Vagina (tissue), 2 donors: ENCODE results near the gene CCDC170. TPM values are rescaled to one million over a fixed set of nuclear protein-coding genes. Genes with fewer than 3 reads are reported as not detected.
"Not testable (repeated sequence)": the region's sequence is repeated elsewhere in the genome, so short reads cannot be mapped to it uniquely, and the experiment has no call there.

Experiments
- DNase-seq, 2 donors: peaks; one replicate each; pipeline ENCODE4 v3.0.0-alpha.2; 2017; ENCODE audit errors: extremely low spot score in 2 of 2
- H3K27ac ChIP-seq: fragments of 200-600 bp; sonication (generic); one replicate; pipeline ENCODE4 v1.5.1; 2019
- H3K27me3 ChIP-seq: fragments of 200-600 bp; sonication (generic); one replicate; pipeline ENCODE4 v1.5.1; 2019
- H3K36me3 ChIP-seq, 2 donors: fragments of 200-600 bp; sonication (generic); one replicate each; pipeline ENCODE4 v1.5.1; 2017 to 2019
- H3K4me1 ChIP-seq: fragments of 200-600 bp; sonication (generic); one replicate; pipeline ENCODE4 v1.5.1; 2019
- H3K4me3 ChIP-seq, 2 donors: fragments of 200-600 bp; sonication (generic); 1 replicate in 1 of 2; 2 replicates in 1 of 2; pipeline ENCODE4 v1.5.1; 2016 to 2019
- H3K9me3 ChIP-seq: fragments of 200-600 bp; sonication (generic); one replicate; pipeline ENCODE4 v1.5.1; 2019
- POLR2A ChIP-seq, 2 donors: fragments of 450-650 bp; IDR thresholded peaks; one replicate each; pipeline ENCODE4 v1.6.1; 2017; ENCODE audit warnings: antibody characterized with exemption in 2 of 2, mild to moderate bottlenecking in 2 of 2, moderate library complexity in 2 of 2
- POLR2AphosphoS5 ChIP-seq, 2 donors: sonication (generic); formaldehyde crosslinking; IDR thresholded peaks; one replicate each; pipeline ENCODE4 v1.9.0; 2017; ENCODE audit warnings: antibody characterized with exemption in 2 of 2, mild to moderate bottlenecking in 2 of 2, low read depth in 1 of 2; ENCODE audit not compliant: insufficient read depth in 1 of 2
- intact Hi-C: fragments of 100-400 bp; cut with DNase I; formaldehyde crosslinking; loops from one replicate; pipeline ENCODE4 v1.15.1; 2023
- total RNA-seq: library from RNA; depleted of rRNA; stranded (reverse); fragments of >200 nt; gene quantifications from one replicate; pipeline ENCODE4 v1.2.3, GENCODE V29; 2016
- TF ChIP-seq, protein P1 (sequence below), 3 experiments: fragments of 450-650 bp in 2 of 3; fragments of 200-600 bp in 1 of 3; sonication (generic) in 1 of 3; IDR thresholded peaks; one replicate each; pipeline ENCODE4 v1.5.1; 2017 to 2019; ENCODE audit warnings: antibody characterized with exemption in 3 of 3, mild to moderate bottlenecking in 2 of 3, moderate library complexity in 2 of 3

The CCDC170 gene
- total RNA-seq, 1 donor from 2014 or later = 2.0 TPM

DNA sequence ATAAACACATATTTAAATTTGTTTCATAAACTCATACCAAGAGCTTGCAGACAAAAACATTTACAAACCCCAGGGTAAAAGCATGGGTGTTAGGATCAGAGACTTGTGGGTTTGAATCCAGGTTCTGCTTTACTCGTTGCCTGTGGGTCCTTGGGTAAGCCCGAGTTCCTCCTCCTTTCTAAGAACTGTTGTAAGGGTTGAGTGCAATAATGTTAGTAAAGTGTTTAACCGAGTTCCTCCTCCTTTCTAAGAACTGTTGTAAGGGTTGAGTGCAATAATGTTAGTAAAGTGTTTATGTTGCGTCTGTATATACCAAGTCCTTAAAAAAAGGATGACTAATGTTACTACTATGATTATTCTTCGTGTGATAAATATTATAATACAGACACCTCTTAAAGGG is 18.7 kb downstream of the CCDC170 start:
- intact Hi-C loops = no loop called here
- Histone ChIP-seq H3K9me3 (no peaks in the 10 kb centered on the region), H3K4me1 (no peaks in the 10 kb centered on the region), H3K27ac (no peak overlapping the region), H3K36me3 (no peaks in the 10 kb centered on the region), H3K4me3 (no peak overlapping the region), H3K27me3 (no peaks in the 10 kb centered on the region)
- TF ChIP-seq POLR2AphosphoS5 (IDR thresholded peaks at IDR 0.05; ENCODE audit: insufficient read depth in 1 of 2, low read depth in 1 of 2) (no peak), POLR2A (IDR thresholded peaks at IDR 0.05) (no peak)
- TF ChIP-seq, protein P1, sequence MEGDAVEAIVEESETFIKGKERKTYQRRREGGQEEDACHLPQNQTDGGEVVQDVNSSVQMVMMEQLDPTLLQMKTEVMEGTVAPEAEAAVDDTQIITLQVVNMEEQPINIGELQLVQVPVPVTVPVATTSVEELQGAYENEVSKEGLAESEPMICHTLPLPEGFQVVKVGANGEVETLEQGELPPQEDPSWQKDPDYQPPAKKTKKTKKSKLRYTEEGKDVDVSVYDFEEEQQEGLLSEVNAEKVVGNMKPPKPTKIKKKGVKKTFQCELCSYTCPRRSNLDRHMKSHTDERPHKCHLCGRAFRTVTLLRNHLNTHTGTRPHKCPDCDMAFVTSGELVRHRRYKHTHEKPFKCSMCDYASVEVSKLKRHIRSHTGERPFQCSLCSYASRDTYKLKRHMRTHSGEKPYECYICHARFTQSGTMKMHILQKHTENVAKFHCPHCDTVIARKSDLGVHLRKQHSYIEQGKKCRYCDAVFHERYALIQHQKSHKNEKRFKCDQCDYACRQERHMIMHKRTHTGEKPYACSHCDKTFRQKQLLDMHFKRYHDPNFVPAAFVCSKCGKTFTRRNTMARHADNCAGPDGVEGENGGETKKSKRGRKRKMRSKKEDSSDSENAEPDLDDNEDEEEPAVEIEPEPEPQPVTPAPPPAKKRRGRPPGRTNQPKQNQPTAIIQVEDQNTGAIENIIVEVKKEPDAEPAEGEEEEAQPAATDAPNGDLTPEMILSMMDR (IDR thresholded peaks at IDR 0.05) = no peak
- DNase-seq = no peak

DNA sequence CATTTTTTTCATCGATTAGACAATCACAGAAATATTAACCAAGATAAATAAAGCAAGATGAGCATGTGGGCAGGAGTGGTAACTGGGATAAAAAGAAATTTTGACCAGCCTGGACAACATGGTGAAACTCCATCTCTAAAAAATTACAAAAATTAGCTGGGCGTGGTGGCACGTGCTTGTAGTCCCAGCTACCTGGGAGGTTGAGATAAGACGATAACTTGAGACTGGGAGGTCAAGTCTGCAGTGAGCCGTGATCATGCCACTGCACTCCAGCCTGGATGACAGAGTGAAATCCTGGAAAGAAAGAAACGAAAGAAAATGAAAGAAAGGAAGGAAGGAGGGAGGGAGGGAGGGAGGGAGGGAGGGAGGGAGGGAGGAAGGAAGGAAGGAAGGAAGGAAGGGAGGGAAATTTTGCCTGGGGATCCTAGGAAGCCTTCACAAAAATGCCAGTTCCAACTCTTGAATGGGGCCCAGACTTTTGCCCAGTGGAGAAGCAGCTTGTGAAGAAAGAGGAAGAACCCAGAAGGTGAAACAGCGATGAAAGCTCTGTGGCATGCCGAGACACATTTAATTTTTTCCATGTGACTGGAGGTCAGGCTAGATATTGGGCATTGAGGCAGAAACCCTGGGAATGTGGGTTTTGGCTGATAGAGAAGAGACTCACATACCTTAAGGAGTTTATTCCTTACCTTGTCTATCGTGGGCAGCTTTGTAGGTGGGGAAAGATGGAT is 20.3 kb downstream of the CCDC170 start:
- Histone ChIP-seq H3K4me3 (no peak overlapping the region), H3K27ac (no peak overlapping the region), H3K36me3 (no peaks in the 10 kb centered on the region), H3K4me1 (no peaks in the 10 kb centered on the region), H3K27me3 (no peaks in the 10 kb centered on the region), H3K9me3 (no peaks in the 10 kb centered on the region)
- intact Hi-C loops = no loop called here
- DNase-seq = no peak
- TF ChIP-seq POLR2AphosphoS5 (IDR thresholded peaks at IDR 0.05; ENCODE audit: insufficient read depth in 1 of 2, low read depth in 1 of 2) (no peak), POLR2A (IDR thresholded peaks at IDR 0.05) (no peak)
- TF ChIP-seq, protein P1 (IDR thresholded peaks at IDR 0.05) = no peak

DNA sequence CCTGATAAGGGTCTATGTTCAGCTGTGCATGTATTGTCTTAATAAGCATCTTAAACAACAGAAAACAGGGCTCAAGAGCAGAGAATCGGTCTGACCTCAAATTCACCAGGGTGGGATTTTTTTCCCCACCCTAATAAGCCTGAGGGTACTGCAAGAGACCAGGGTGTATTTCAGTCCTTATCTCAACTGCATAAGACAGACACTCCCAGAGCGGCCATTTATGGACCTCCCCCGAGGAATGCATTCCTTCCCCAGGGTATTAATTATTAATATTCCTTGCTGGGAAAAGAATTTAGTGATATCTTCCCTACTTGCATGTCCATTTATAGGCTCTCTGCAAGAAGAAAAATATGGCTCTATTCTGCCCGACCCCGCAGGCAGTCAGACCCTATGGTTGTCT is 25.2 kb downstream of the CCDC170 start:
- H3K9me3 ChIP-seq, H3K4me3 ChIP-seq, H3K4me1 ChIP-seq, DNase-seq, intact Hi-C loops, H3K36me3 ChIP-seq, H3K27ac ChIP-seq, H3K27me3 ChIP-seq: not testable (repeated sequence)

DNA sequence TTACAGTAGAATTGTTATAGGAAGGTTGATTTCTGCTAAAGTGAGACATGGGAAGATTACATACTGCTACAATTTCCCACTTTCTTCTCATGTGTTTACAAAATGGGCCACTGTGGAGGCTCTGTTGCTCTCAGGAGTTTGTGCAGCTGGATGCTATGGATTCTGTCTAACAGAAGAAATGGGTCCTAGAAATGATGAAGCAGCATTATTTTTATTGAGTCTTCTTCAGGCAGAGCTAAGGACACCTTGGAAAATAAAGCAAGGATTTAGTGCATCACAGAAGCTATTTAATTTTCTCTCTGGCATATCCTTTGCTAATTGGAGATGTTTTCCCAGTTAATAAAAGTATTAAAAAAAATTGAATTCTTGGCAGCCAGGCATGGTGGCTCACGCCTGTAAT is 29.2 kb downstream of the CCDC170 start:
- Histone ChIP-seq H3K4me1 (no peaks in the 10 kb centered on the region), H3K4me3 (no peak overlapping the region), H3K27ac (no peak overlapping the region), H3K9me3 (peaks cover 4% of the 10 kb centered on the region), H3K36me3 (no peaks in the 10 kb centered on the region), H3K27me3 (no peaks in the 10 kb centered on the region)
- no peak for DNase-seq
- TF ChIP-seq, protein P1 (IDR thresholded peaks at IDR 0.05) = no peak
- TF ChIP-seq POLR2A (IDR thresholded peaks at IDR 0.05) (no peak), POLR2AphosphoS5 (IDR thresholded peaks at IDR 0.05; ENCODE audit: insufficient read depth in 1 of 2, low read depth in 1 of 2) (no peak)
- intact Hi-C loops = no loop called here

DNA sequence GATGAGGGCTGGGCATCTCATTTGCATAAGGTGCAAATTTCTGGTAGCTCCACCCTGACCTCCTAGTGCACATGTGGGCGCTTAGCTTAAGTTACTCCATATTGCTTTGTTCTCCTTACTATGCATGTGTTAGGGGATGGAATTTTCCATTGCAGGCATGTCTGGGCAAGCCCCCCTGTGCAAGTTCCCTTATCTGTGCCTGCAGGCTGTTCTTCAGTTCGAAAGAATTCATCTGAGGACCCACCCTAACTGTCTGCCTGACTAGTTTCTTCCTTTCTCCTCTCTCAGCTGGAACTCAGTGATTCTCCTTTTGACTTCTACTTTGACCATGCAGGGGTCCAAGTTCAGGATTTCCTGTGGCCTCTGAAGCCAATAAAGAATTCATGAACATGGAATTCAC is 30.2 kb downstream of the CCDC170 start:
- no peak overlapping the region for H3K27ac ChIP-seq
- TF ChIP-seq, protein P1 (IDR thresholded peaks at IDR 0.05) = no peak
- no peak for TF ChIP-seq POLR2AphosphoS5 (IDR thresholded peaks at IDR 0.05; ENCODE audit: insufficient read depth in 1 of 2, low read depth in 1 of 2)
- TF ChIP-seq POLR2A (IDR thresholded peaks at IDR 0.05) = no peak
- H3K4me1 ChIP-seq = no peaks in the 10 kb centered on the region
- peaks cover 4% of the 10 kb centered on the region for H3K9me3 ChIP-seq
- H3K36me3 ChIP-seq = no peaks in the 10 kb centered on the region
- DNase-seq = no peak
- intact Hi-C loops = no loop called here
- no peak overlapping the region for H3K4me3 ChIP-seq
- no peaks in the 10 kb centered on the region for H3K27me3 ChIP-seq
